Peyer's patch (tissue), 4 donors: Measurements from ENCODE around the gene MICU2. TPM values are rescaled to one million over a fixed set of nuclear protein-coding genes. Genes with fewer than 3 reads are reported as not detected.
A peak's percentile ranks its signal among the peaks of the same experiment; 100 is the strongest.

ENCODE experiments used
- DNase-seq, 3 donors: peaks; one replicate each; pipeline ENCODE4 v3.0.0-alpha.2; 2017 to 2019
- H3K27ac ChIP-seq, 4 donors: fragments of 200-600 bp; sonication (generic); one replicate each; pipeline ENCODE4 v1.5.1; 2016 to 2019
- H3K27me3 ChIP-seq, 2 donors: fragments of 200-600 bp; sonication (generic); one replicate each; pipeline ENCODE4 v1.5.1; 2019
- H3K36me3 ChIP-seq, 3 donors: fragments of 200-600 bp; sonication (generic); one replicate each; pipeline ENCODE4 v1.5.1; 2016 to 2019
- H3K4me1 ChIP-seq, 4 donors: fragments of 200-600 bp; sonication (generic); one replicate each; pipeline ENCODE4 v1.5.1; 2016 to 2019
- H3K4me3 ChIP-seq, 4 donors: fragments of 200-600 bp; sonication (generic); 1 replicate in 3 of 4; 2 replicates in 1 of 4; pipeline ENCODE4 v1.5.1; 2016 to 2019; ENCODE audit warnings: mild to moderate bottlenecking in 1 of 4
- H3K9me3 ChIP-seq, 4 donors: fragments of 200-600 bp; sonication (generic); one replicate each; pipeline ENCODE4 v1.5.1; 2016 to 2019; ENCODE audit warnings: mild to moderate bottlenecking in 1 of 4
- POLR2A ChIP-seq, 2 donors: fragments of 450-650 bp; IDR thresholded peaks; one replicate each; pipeline ENCODE4 v1.5.1; 2017; ENCODE audit warnings: antibody characterized with exemption in 2 of 2, mild to moderate bottlenecking in 2 of 2, moderate library complexity in 2 of 2
- total RNA-seq, 4 donors: library from RNA; depleted of rRNA; stranded (reverse); fragments of >200 nt; gene quantifications; one replicate each; pipeline ENCODE4 v1.1.0, GENCODE V29; 2016
- TF ChIP-seq, protein P1 (sequence below), 6 experiments: fragments of 450-650 bp in 4 of 6; fragments of 200-600 bp in 2 of 6; sonication (generic) in 1 of 6; IDR thresholded peaks; one replicate each; pipeline ENCODE4 v1.5.1; 2017 to 2019; ENCODE audit warnings: antibody characterized with exemption in 6 of 6, mild to moderate bottlenecking in 3 of 6, moderate library complexity in 1 of 6

Gene MICU2
- total RNA-seq, 4 donors from 2014 or later = 78.9 to 101 (median 87.4) TPM

DNA sequence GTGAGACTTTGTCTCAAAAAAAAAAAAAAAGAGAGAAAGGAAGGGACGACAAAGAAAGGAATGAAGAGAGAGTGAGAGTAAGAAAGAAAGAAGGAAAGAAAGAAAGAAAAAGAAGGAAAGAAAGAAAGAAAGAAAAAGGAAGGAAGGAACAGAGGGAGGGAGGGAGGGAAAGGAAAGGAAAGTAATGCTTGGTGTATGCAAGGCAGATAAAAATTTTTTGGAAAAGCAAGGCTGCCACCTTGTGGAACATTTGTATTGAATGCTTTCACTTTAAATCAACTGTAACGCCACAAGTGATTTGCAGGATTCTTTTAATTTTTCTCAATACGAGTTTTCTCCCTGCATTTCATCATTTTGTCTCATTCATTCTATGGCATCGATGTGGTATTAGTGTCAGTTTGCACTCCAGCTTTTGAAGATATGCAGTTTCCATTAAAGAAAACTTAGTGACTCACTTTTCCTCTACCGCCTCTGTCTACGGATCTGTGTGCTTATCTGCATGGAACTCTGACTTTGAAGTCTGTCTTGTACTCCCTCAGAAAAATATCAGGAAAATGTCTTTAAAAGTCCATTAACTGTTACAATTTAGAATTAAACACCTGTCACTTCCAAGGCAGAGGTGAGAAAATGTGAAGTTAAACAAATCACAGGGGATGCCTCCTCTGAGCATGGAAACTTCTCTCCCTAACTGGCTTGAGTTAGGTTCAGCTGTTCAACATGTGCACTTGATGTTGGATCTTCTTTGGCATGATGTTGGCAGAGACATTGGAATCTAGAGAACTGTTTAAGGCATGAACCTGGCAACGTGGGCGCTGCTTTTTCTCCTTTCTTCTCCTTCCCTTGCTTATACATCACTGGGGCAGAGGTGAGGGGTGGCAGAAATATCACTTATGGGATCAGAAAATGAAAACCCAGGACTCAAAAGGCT, 124.8 kb downstream of the MICU2 start:
- peak overlapping the region in 1 of 4 donors; percentile 16 for H3K4me3 ChIP-seq
- TF ChIP-seq POLR2A (IDR thresholded peaks at IDR 0.05) = no peak
- TF ChIP-seq, protein P1, sequence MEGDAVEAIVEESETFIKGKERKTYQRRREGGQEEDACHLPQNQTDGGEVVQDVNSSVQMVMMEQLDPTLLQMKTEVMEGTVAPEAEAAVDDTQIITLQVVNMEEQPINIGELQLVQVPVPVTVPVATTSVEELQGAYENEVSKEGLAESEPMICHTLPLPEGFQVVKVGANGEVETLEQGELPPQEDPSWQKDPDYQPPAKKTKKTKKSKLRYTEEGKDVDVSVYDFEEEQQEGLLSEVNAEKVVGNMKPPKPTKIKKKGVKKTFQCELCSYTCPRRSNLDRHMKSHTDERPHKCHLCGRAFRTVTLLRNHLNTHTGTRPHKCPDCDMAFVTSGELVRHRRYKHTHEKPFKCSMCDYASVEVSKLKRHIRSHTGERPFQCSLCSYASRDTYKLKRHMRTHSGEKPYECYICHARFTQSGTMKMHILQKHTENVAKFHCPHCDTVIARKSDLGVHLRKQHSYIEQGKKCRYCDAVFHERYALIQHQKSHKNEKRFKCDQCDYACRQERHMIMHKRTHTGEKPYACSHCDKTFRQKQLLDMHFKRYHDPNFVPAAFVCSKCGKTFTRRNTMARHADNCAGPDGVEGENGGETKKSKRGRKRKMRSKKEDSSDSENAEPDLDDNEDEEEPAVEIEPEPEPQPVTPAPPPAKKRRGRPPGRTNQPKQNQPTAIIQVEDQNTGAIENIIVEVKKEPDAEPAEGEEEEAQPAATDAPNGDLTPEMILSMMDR (IDR thresholded peaks at IDR 0.05) = peak; percentile 32 to 75 (median 67)
- peaks cover 0 to 5% (median 0%) of the 10 kb centered on the region in 4 donors for H3K4me1 ChIP-seq
- no peak overlapping the region for H3K27ac ChIP-seq
- no peaks in the 10 kb centered on the region for H3K9me3 ChIP-seq
- peak in 1 of 3 donors; percentile 75 for DNase-seq
- no peaks in the 10 kb centered on the region for H3K27me3 ChIP-seq
- H3K36me3 ChIP-seq = no peaks in the 10 kb centered on the region

DNA sequence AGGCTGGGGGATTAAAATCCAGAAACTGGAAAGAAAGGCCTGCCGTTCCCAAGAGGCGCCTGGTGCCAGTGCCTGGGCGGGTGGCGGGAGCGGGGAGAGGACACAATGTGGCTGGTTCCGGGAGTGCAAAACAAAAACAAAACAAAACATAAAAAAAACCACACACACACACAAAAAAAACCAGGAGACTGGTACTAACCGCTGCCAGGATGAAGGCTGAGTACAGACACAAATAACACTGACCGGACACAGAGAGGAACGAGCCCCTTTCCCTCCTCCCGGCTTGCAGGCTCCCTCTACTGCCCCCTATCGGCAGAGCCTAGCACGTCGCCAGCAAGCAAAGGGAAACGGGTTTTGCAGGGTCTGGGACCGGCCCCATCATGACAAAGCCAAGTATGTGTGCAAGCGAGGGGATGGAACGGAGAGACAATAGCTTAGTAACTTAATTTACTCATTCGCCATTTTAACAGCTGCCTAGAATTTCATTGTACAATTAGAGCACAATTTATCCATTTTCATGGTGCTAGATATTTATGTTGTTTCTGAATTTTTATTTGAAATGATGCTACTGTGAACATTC, 127.0 kb downstream of the MICU2 start:
- Histone ChIP-seq H3K27me3 (no peaks in the 10 kb centered on the region), H3K27ac (no peak overlapping the region), H3K9me3 (no peaks in the 10 kb centered on the region), H3K4me3 (peak overlapping the region; percentile 12 to 46 (median 36)), H3K36me3 (no peaks in the 10 kb centered on the region), H3K4me1 (peaks cover 0 to 5% (median 0%) of the 10 kb centered on the region in 4 donors)
- no peak for TF ChIP-seq POLR2A (IDR thresholded peaks at IDR 0.05)
- TF ChIP-seq, protein P1 (IDR thresholded peaks at IDR 0.05) = peak; percentile 79 to 96 (median 90)
- peak; percentile 77 to 92 (median 82) for DNase-seq

DNA sequence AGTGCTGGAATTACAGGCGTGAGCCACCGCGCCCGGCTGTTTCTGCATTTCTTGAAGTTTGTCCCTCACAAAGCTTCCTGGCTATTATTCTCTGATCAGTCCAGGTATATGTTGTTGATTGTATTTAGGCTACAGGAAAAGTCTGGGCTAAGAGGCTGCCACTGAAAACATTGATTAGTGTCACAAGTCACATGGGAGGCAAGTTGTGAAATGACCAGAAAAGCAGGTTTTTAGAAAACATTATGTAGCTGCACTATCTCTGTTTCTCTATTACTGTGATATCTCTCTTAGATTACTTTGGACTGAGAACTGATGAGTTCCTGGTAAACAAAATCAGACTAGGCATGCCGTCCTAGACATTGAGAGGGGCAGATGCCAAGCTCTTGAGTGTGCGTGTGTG, 128.9 kb downstream of the MICU2 start:
- Histone ChIP-seq H3K27me3 (no peaks in the 10 kb centered on the region), H3K4me1 (peaks cover 0 to 5% (median 0%) of the 10 kb centered on the region in 4 donors), H3K36me3 (no peaks in the 10 kb centered on the region), H3K9me3 (no peaks in the 10 kb centered on the region), H3K4me3 (no peak overlapping the region), H3K27ac (no peak overlapping the region)
- no peak for TF ChIP-seq POLR2A (IDR thresholded peaks at IDR 0.05)
- TF ChIP-seq, protein P1 (IDR thresholded peaks at IDR 0.05) = no peak
- DNase-seq = no peak

DNA sequence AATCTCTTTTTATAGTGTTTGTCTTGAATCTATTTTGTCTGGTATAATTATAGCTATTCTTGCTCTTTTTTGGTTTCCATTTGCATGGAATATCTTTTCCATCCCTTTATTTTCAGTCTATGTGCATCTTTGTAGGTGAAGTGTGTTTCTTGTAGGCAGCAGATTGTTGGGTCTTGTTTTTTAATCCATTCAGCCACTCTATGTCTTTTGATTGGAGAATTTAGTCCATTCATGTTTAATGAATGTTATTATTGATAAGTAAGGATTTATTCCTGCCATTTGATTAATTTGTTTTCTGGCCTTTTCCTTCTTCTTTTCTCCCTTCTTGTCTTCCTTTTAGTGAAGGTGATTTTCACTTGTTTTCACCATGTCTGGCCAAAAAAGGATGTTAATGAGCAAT, 133.2 kb downstream of the MICU2 start:
- Histone ChIP-seq H3K27ac (no peak overlapping the region), H3K4me1 (no peaks in the 10 kb centered on the region), H3K36me3 (no peaks in the 10 kb centered on the region), H3K9me3 (no peaks in the 10 kb centered on the region), H3K4me3 (no peak overlapping the region), H3K27me3 (no peaks in the 10 kb centered on the region)
- no peak for TF ChIP-seq POLR2A (IDR thresholded peaks at IDR 0.05)
- TF ChIP-seq, protein P1 (IDR thresholded peaks at IDR 0.05) = no peak
- DNase-seq = no peak

DNA sequence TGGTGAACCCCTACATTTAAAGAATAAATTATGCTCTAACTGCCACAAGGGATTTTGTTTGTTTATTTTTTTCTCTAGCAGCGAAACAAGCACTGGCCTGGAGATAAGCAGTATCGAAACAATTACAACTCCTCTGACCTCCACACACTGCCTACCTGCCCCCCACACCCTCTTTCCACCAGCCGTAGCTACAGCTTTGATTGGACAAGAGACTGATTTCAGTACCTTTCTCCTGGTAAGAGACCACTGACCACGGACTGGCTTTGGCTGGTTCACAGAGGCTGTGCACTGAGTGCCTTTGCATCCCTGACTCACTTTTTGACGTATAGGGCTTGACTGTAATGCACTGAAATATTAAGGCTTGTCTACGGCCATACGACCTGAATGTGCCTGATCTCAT, 137.4 kb downstream of the MICU2 start:
- no peak overlapping the region for H3K27ac ChIP-seq
- no peak overlapping the region for H3K4me3 ChIP-seq
- no peaks in the 10 kb centered on the region for H3K27me3 ChIP-seq
- H3K9me3 ChIP-seq = no peaks in the 10 kb centered on the region
- no peaks in the 10 kb centered on the region for H3K4me1 ChIP-seq
- H3K36me3 ChIP-seq = no peaks in the 10 kb centered on the region
- DNase-seq = no peak
- TF ChIP-seq, protein P1 (IDR thresholded peaks at IDR 0.05) = no peak
- TF ChIP-seq POLR2A (IDR thresholded peaks at IDR 0.05) = no peak
